Activated CD4-positive, alpha-beta memory T cell treated with anti-CD3 and anti-CD28 coated beads, Interleukin-2, amount 10 ng/mL, durations not matched to agents 7 days and 5 days (primary cell): ENCODE data around the gene TMEM179B. TPM values are rescaled to one million over a fixed set of nuclear protein-coding genes. Genes with fewer than 3 reads are reported as not detected.

Source experiments
- CTCF ChIA-PET: fragments of 350-600 bp; sonication (Branson Sonifier 250); formaldehyde crosslinking; loops from one replicate; lab custom pipeline; 2021; ENCODE audit warnings: antibody characterized with exemption, inconsistent platforms; lab: Charles Lee
- POLR2A ChIA-PET: fragments of 350-600 bp; sonication (Branson Sonifier 250); formaldehyde crosslinking; loops from one replicate; lab custom pipeline; 2021; ENCODE audit warnings: antibody characterized with exemption; lab: Charles Lee
- DNase-seq: peaks from one replicate; pipeline ENCODE4 v3.0.0-alpha.2; 2020
- H3K27ac Mint-ChIP-seq: one replicate; pipeline ENCODE4 v1.8.0; 2021; ENCODE audit warnings: mild to moderate bottlenecking, mixed read lengths
- H3K27me3 Mint-ChIP-seq: one replicate; pipeline ENCODE4 v1.8.0; 2021; ENCODE audit warnings: mixed read lengths
- H3K36me3 Mint-ChIP-seq: one replicate; pipeline ENCODE4 v1.8.0; 2021; ENCODE audit warnings: low read depth, mixed read lengths
- H3K4me1 Mint-ChIP-seq: one replicate; pipeline ENCODE4 v1.8.0; 2021; ENCODE audit warnings: mixed read lengths
- H3K4me3 Mint-ChIP-seq: one replicate; pipeline ENCODE4 v1.8.0; 2021; ENCODE audit warnings: mild to moderate bottlenecking, mixed read lengths
- H3K9me3 Mint-ChIP-seq: one replicate; pipeline ENCODE4 v1.8.0; 2021; ENCODE audit warnings: mixed read lengths
- total RNA-seq, 2 experiments: library from RNA; stranded (reverse); gene quantifications; one replicate each; pipeline ENCODE4 v1.2.3, GENCODE V29; 2021

The TMEM179B gene
- total RNA-seq, 2 experiments from 2014 or later = 46.9 to 48.2 TPM

GRCh38 chr11:62791501-62792201 is 4.4 kb downstream of the TMEM179B start, which contains the start of gene TMEM223:
TMEM223 (minus strand) TSS chr11:62792006; CDS start chr11:62791994, 12 bp downstream.
- POLR2A ChIA-PET = interaction anchor here (1.0 to 11.3 kb wide), 16 partner anchors 9 to 179 kb away, joined by 3 to 224 read pairs (median 6); partner anchors contain the start of genes C11orf98, CSKMT, EML3 and NXF1
- Mint-ChIP-seq H3K4me1 (peaks cover 46% of the 10 kb centered on the region), H3K36me3 (peaks cover 67% of the 10 kb centered on the region), H3K4me3 (peak within 1 kb of the TSS; percentile 90), H3K27me3 (no peaks in the 10 kb centered on the region), H3K27ac (peak within 1 kb of the TSS; percentile 97), H3K9me3 (no peaks in the 10 kb centered on the region)
- peak; percentile 92 for DNase-seq
- CTCF ChIA-PET = interaction anchor here (0.7 to 2.4 kb wide), 8 partner anchors 10 to 114 kb away, joined by 3 to 7 read pairs (median 4); partner anchors contain the start of genes NXF1 and ZBTB3

GRCh38 chr11:62792202-62792575 is 5.0 kb downstream of the TMEM179B start:
- H3K9me3 Mint-ChIP-seq = no peaks in the 10 kb centered on the region
- POLR2A ChIA-PET = interaction anchor here (1.0 to 11.3 kb wide), 10 partner anchors 9 to 127 kb away, joined by 3 to 224 read pairs (median 6); partner anchors contain the start of genes C11orf98, CSKMT, NXF1 and SLC3A2
- peak overlapping the region; percentile 97 for H3K27ac Mint-ChIP-seq
- no peaks in the 10 kb centered on the region for H3K27me3 Mint-ChIP-seq
- peaks cover 46% of the 10 kb centered on the region for H3K4me1 Mint-ChIP-seq
- peak overlapping the region; percentile 90 for H3K4me3 Mint-ChIP-seq
- H3K36me3 Mint-ChIP-seq = peaks cover 69% of the 10 kb centered on the region
- CTCF ChIA-PET = interaction anchor here (1.0 to 1.4 kb wide), 3 partner anchors 9 to 70 kb away, joined by 3 to 5 read pairs (median 5); no protein-coding TSS in a partner anchor
- DNase-seq = no peak

GRCh38 chr11:62794201-62794775 is 7.1 kb downstream of the TMEM179B start:
- Mint-ChIP-seq H3K9me3 (no peaks in the 10 kb centered on the region), H3K4me1 (peaks cover 29% of the 10 kb centered on the region), H3K36me3 (peaks cover 79% of the 10 kb centered on the region), H3K27me3 (no peaks in the 10 kb centered on the region), H3K27ac (peak overlapping the region; percentile 5), H3K4me3 (no peak overlapping the region)
- no peak for DNase-seq
- CTCF ChIA-PET = interaction anchor here (1.0 to 2.0 kb wide), 2 partner anchors 8 to 12 kb away, joined by 5 read pairs; partner anchors contain the start of gene NXF1
- POLR2A ChIA-PET = interaction anchor here (0.8 to 11.3 kb wide), 10 partner anchors 11 to 130 kb away, joined by 3 to 224 read pairs (median 6); partner anchors contain the start of genes C11orf98, CSKMT, NXF1 and SLC3A2

GRCh38 chr11:62796281-62796680 is 9.1 kb downstream of the TMEM179B start:
- Mint-ChIP-seq H3K36me3 (peaks cover 79% of the 10 kb centered on the region), H3K4me3 (no peak overlapping the region), H3K4me1 (peaks cover 15% of the 10 kb centered on the region), H3K27ac (no peak overlapping the region), H3K9me3 (no peaks in the 10 kb centered on the region), H3K27me3 (no peaks in the 10 kb centered on the region)
- ChIA-PET POLR2A (interaction anchor here (1.0 to 11.3 kb wide), 4 partner anchors 9 to 85 kb away, joined by 3 to 134 read pairs (median 18); partner anchors contain the start of genes NXF1, TMEM179B and WDR74), CTCF (interaction anchor here (1.1 to 1.3 kb wide), 2 partner anchors 10 to 52 kb away, joined by 4 to 5 read pairs; no protein-coding TSS in a partner anchor)
- no peak for DNase-seq

GRCh38 chr11:62799486-62799885 is 12.3 kb downstream of the TMEM179B start:
- Mint-ChIP-seq H3K4me1 (peaks cover 30% of the 10 kb centered on the region), H3K27ac (no peak overlapping the region), H3K27me3 (no peaks in the 10 kb centered on the region), H3K9me3 (no peaks in the 10 kb centered on the region), H3K4me3 (no peak overlapping the region), H3K36me3 (peaks cover 86% of the 10 kb centered on the region)
- POLR2A ChIA-PET = interaction anchor here (2.9 kb wide), 1 partner anchor 11 kb away, joined by 21 read pairs; the partner anchor contains the start of gene TMEM179B
- CTCF ChIA-PET = interaction anchor here (1.0 kb wide), 1 partner anchor 13 kb away, joined by 3 read pairs; no protein-coding TSS in a partner anchor
- no peak for DNase-seq

GRCh38 chr11:62801071-62801470 is 13.9 kb downstream of the TMEM179B start:
- Mint-ChIP-seq H3K4me1 (peaks cover 34% of the 10 kb centered on the region), H3K36me3 (peaks cover 77% of the 10 kb centered on the region)
- POLR2A ChIA-PET = interaction anchor here (0.8 to 2.9 kb wide), 7 partner anchors 8 to 74 kb away, joined by 3 to 27 read pairs (median 4); partner anchors contain the start of genes STX5, TMEM179B and WDR74

GRCh38 chr11:62804310-62805075 is 17.3 kb downstream of the TMEM179B start:
- ChIA-PET CTCF (interaction anchor here (1.7 kb wide), 1 partner anchor 18 kb away, joined by 5 read pairs; no protein-coding TSS in a partner anchor), POLR2A (interaction anchor here (0.6 to 5.5 kb wide), 22 partner anchors 9 to 261 kb away, joined by 3 to 134 read pairs (median 8); partner anchors contain the start of genes BSCL2, C11orf98, CSKMT and EEF1G)
- H3K27ac Mint-ChIP-seq = peak overlapping the region; percentile 82
- no peak for DNase-seq
- H3K36me3 Mint-ChIP-seq = peaks cover 48% of the 10 kb centered on the region
- peak overlapping the region; percentile 90 for H3K4me3 Mint-ChIP-seq
- no peaks in the 10 kb centered on the region for H3K27me3 Mint-ChIP-seq
- H3K4me1 Mint-ChIP-seq = peaks cover 41% of the 10 kb centered on the region
- H3K9me3 Mint-ChIP-seq = no peaks in the 10 kb centered on the region

More at GRCh38 chr11:62801071-62801470, 13.9 kb downstream of the TMEM179B start:
- no peaks in the 10 kb centered on the region for H3K27me3 Mint-ChIP-seq
- no peak overlapping the region for H3K27ac Mint-ChIP-seq
- no peaks in the 10 kb centered on the region for H3K9me3 Mint-ChIP-seq
- DNase-seq = no peak
- no peak overlapping the region for H3K4me3 Mint-ChIP-seq
- CTCF ChIA-PET = interaction anchor here (1.1 to 1.9 kb wide), 4 partner anchors 8 to 95 kb away, joined by 4 to 6 read pairs (median 4); no protein-coding TSS in a partner anchor

- DNase-seq = peak; percentile 96
- H3K9me3 Mint-ChIP-seq = no peaks in the 10 kb centered on the region
- peaks cover 40% of the 10 kb centered on the region for H3K4me1 Mint-ChIP-seq
- POLR2A ChIA-PET = interaction anchor here (0.8 to 5.5 kb wide), 32 partner anchors 8 to 378 kb away, joined by 3 to 134 read pairs (median 6); partner anchors contain the start of genes BSCL2, C11orf98, CSKMT and GNG3
- H3K27ac Mint-ChIP-seq = peak within 1 kb of the TSS; percentile 86
- H3K4me3 Mint-ChIP-seq = peak within 1 kb of the TSS; percentile 90
- H3K36me3 Mint-ChIP-seq = peaks cover 40% of the 10 kb centered on the region
- CTCF ChIA-PET = interaction anchor here (0.7 to 3.9 kb wide), 6 partner anchors 11 to 78 kb away, joined by 3 to 32 read pairs (median 6); partner anchors contain the start of genes HNRNPUL2, SLC3A2, TMEM179B and TTC9C
- no peaks in the 10 kb centered on the region for H3K27me3 Mint-ChIP-seq
These were observed 18.1 kb downstream of the TMEM179B start, which contains the start of gene NXF1 for GRCh38 chr11:62805076-62805892. NXF1 (minus strand) TSS chr11:62805440; CDS start chr11:62805356, 84 bp downstream.

- Mint-ChIP-seq H3K36me3 (peaks cover 35% of the 10 kb centered on the region), H3K27ac (peak overlapping the region; percentile 86), H3K27me3 (no peaks in the 10 kb centered on the region), H3K9me3 (no peaks in the 10 kb centered on the region), H3K4me3 (peak overlapping the region; percentile 90), H3K4me1 (peaks cover 40% of the 10 kb centered on the region)
- POLR2A ChIA-PET = interaction anchor here (0.8 to 5.5 kb wide), 29 partner anchors 8 to 379 kb away, joined by 3 to 134 read pairs (median 6); partner anchors contain the start of genes BSCL2, C11orf98, CSKMT and GNG3
- CTCF ChIA-PET = interaction anchor here (0.7 to 3.9 kb wide), 7 partner anchors 12 to 78 kb away, joined by 3 to 32 read pairs (median 5); partner anchors contain the start of genes HNRNPUL2, SLC3A2, TMEM179B and TTC9C
- DNase-seq = peak; percentile 28
These were observed 18.8 kb downstream of the TMEM179B start for GRCh38 chr11:62805961-62806441.

- no peak for DNase-seq
- no peaks in the 10 kb centered on the region for H3K27me3 Mint-ChIP-seq
- ChIA-PET CTCF (interaction anchor here (0.6 to 3.9 kb wide), 5 partner anchors 12 to 23 kb away, joined by 3 to 32 read pairs (median 5); partner anchors contain the start of gene TMEM179B), POLR2A (interaction anchor here (0.8 to 5.5 kb wide), 21 partner anchors 9 to 215 kb away, joined by 3 to 134 read pairs (median 10); partner anchors contain the start of genes C11orf98, CSKMT, HNRNPUL2 and LBHD1)
- H3K4me1 Mint-ChIP-seq = peaks cover 34% of the 10 kb centered on the region
- peaks cover 29% of the 10 kb centered on the region for H3K36me3 Mint-ChIP-seq
- H3K4me3 Mint-ChIP-seq = peak overlapping the region; percentile 90
- H3K27ac Mint-ChIP-seq = no peak overlapping the region
- H3K9me3 Mint-ChIP-seq = no peaks in the 10 kb centered on the region
These were observed 19.5 kb downstream of the TMEM179B start for GRCh38 chr11:62806611-62807121.
